OCI-LY7 (cell line): ENCODE data around the gene ZNF879. TPM values are rescaled to one million over a fixed set of nuclear protein-coding genes. Genes with fewer than 3 reads are reported as not detected.

Source experiments
- BruUV-seq: library from RNA; stranded (reverse); fragments of 400-500 nt; replicated peaks from 2 replicates; lab custom pipeline; 2021; lab: Mats Ljungman, UMichigan
- CTCF ChIA-PET: fragments of 300-600 bp; sonication (Branson Sonifier 250); formaldehyde crosslinking; loops from one replicate; lab custom pipeline; 2022; ENCODE audit warnings: antibody characterized with exemption; ENCODE audit not compliant: unreplicated experiment; lab: Charles Lee
- POLR2A ChIA-PET: fragments of 300-600 bp; sonication (Branson Sonifier 250); formaldehyde crosslinking; loops from one replicate; lab custom pipeline; 2022; ENCODE audit warnings: antibody characterized with exemption; lab: Charles Lee
- DNase-seq: peaks from one replicate; pipeline ENCODE4 v3.0.0-alpha.2; 2015; ENCODE audit warnings: low spot score
- H2AFZ ChIP-seq: fragments of 200-600 bp; sonication (generic), shearing (Covaris generic); 2 replicates; pipeline ENCODE4 v1.6.1; 2014; ENCODE audit warnings: mild to moderate bottlenecking, antibody characterized with exemption, low read length, moderate library complexity
- H3K27ac ChIP-seq: fragments of 200-600 bp; sonication (generic); 2 replicates; pipeline ENCODE4 v1.5.1; 2014; ENCODE audit warnings: mixed run types, low read depth, mild to moderate bottlenecking, moderate library complexity, low read length, inconsistent platforms; ENCODE audit not compliant: poor library complexity, severe bottlenecking
- H3K36me3 ChIP-seq: fragments of 200-600 bp; sonication (generic); 2 replicates; pipeline ENCODE4 v1.6.1; 2014; ENCODE audit warnings: mild to moderate bottlenecking, antibody characterized with exemption, low read length, moderate library complexity, mixed read lengths; ENCODE audit not compliant: insufficient read depth
- H3K4me1 ChIP-seq: fragments of 200-600 bp; sonication (generic); 2 replicates; pipeline ENCODE4 v1.5.1; 2014; ENCODE audit warnings: mild to moderate bottlenecking, low read length; ENCODE audit not compliant: insufficient read depth, poor library complexity, severe bottlenecking
- H3K4me2 ChIP-seq: fragments of 200-600 bp; sonication (generic); 2 replicates; pipeline ENCODE4 v1.6.1; 2014; ENCODE audit warnings: mild to moderate bottlenecking, low read length
- H3K4me3 ChIP-seq: fragments of 200-600 bp; sonication (generic); 2 replicates; pipeline ENCODE4 v1.5.1; 2014; ENCODE audit warnings: mild to moderate bottlenecking, low read depth, low read length; ENCODE audit not compliant: poor library complexity, severe bottlenecking
- H3K79me2 ChIP-seq: fragments of 200-600 bp; sonication (generic); 2 replicates; pipeline ENCODE4 v1.6.1; 2016; ENCODE audit warnings: low read depth, mild to moderate bottlenecking, low read length, moderate library complexity, mixed read lengths; ENCODE audit not compliant: insufficient read depth
- H3K9me2 ChIP-seq: fragments of 200-600 bp; sonication (generic); 2 replicates; pipeline ENCODE4 v1.6.1; 2016; ENCODE audit warnings: mild to moderate bottlenecking, low read length, mixed read lengths; ENCODE audit not compliant: insufficient read depth
- H3K9me3 ChIP-seq: fragments of 200-600 bp; sonication (generic); 2 replicates; pipeline ENCODE4 v1.6.1; 2014; ENCODE audit warnings: mild to moderate bottlenecking, mixed run types, low read length, mixed read lengths
- H4K20me1 ChIP-seq: fragments of 200-600 bp; sonication (generic); 2 replicates; pipeline ENCODE4 v1.6.1; 2014; ENCODE audit warnings: mild to moderate bottlenecking, antibody characterized with exemption, low read length, moderate library complexity, mixed read lengths; ENCODE audit not compliant: insufficient read depth
- CTCF ChIP-seq: fragments of 200-600 bp; sonication (generic); conservative IDR thresholded peaks from 2 replicates; pipeline ENCODE4 v1.5.1; 2014; ENCODE audit warnings: mild to moderate bottlenecking, antibody characterized with exemption, low read length, moderate library complexity, mixed read lengths
- EZH2phosphoT487 ChIP-seq: fragments of 200-600 bp; sonication (generic); IDR thresholded peaks from 2 replicates; pipeline ENCODE4 v1.6.1; 2018; ENCODE audit warnings: low read depth, borderline replicate concordance, mild to moderate bottlenecking, mixed run types, antibody characterized with exemption, low read length, moderate library complexity, mixed read lengths
- intact Hi-C: fragments of 100-400 bp; cut with micrococcal nuclease; formaldehyde crosslinking; loops from one replicate; pipeline ENCODE4 v1.10.0; 2022; ENCODE audit not compliant: unreplicated experiment
- total RNA-seq, 2 experiments: library from RNA; depleted of rRNA in 1 of 2; stranded (reverse); fragments of >200 nt in 1 of 2; shearing (Covaris generic) in 1 of 2; gene quantifications; 2 replicates each; pipeline ENCODE4 v1.2.3, GENCODE V29; 2014 to 2022

ZNF879 gene
- total RNA-seq, 2 experiments from 2014 or later = 0.55 to 1.3 TPM

GRCh38 chr5:178991190-178992145 is 32.1 kb upstream of the ZNF879 start:
- ChIA-PET CTCF (no interaction called here), POLR2A (no interaction called here)
- Histone ChIP-seq H4K20me1 (no peaks in the 10 kb centered on the region), H3K9me2 (no peaks in the 10 kb centered on the region), H3K9me3 (no peaks in the 10 kb centered on the region), H3K4me2 (no peak overlapping the region), H3K4me1 (no peaks in the 10 kb centered on the region), H2AFZ (no peak overlapping the region), H3K79me2 (no peaks in the 10 kb centered on the region), H3K4me3 (no peak overlapping the region), H3K36me3 (no peaks in the 10 kb centered on the region), H3K27ac (no peak overlapping the region)
- TF ChIP-seq CTCF (no peak), EZH2phosphoT487 (no peak)
- intact Hi-C loops = no loop called here
- BruUV-seq = no TSS peak
- DNase-seq = no peak

- TF ChIP-seq CTCF = no peak
- no peak for TF ChIP-seq EZH2phosphoT487
- Histone ChIP-seq H3K4me1 (no peaks in the 10 kb centered on the region), H3K27ac (no peak overlapping the region), H3K79me2 (no peaks in the 10 kb centered on the region), H3K4me2 (no peak overlapping the region), H2AFZ (no peak overlapping the region), H3K4me3 (no peak overlapping the region), H3K9me2 (no peaks in the 10 kb centered on the region), H4K20me1 (no peaks in the 10 kb centered on the region), H3K9me3 (no peaks in the 10 kb centered on the region), H3K36me3 (no peaks in the 10 kb centered on the region)
- no peak for DNase-seq
- no TSS peak for BruUV-seq
- CTCF ChIA-PET = no interaction called here
- intact Hi-C loops = no loop called here
- POLR2A ChIA-PET = no interaction called here
Observed at GRCh38 chr5:178992291-178992895, 31.2 kb upstream of the ZNF879 start.
